Loucy (cell line): ENCODE data around the gene MARCO.
"Not testable (repeated sequence)": the region's sequence is repeated elsewhere in the genome, so short reads cannot be mapped to it uniquely, and the experiment has no call there.

ENCODE experiments used
- H2AFZ ChIP-seq: fragments of 200-600 bp; sonication (generic); 2 replicates; pipeline ENCODE4 v1.6.0; 2016; ENCODE audit warnings: antibody characterized with exemption, mild to moderate bottlenecking, low read length, moderate library complexity
- H3F3A ChIP-seq: fragments of 200-600 bp; 2 replicates; pipeline ENCODE4 v1.6.0; 2016; ENCODE audit warnings: antibody characterized with exemption, low read depth, mild to moderate bottlenecking
- H3K27me3 ChIP-seq: fragments of 200-600 bp; sonication (generic); 2 replicates; pipeline ENCODE4 v1.6.1; 2014; ENCODE audit warnings: low read length, mild to moderate bottlenecking; ENCODE audit not compliant: insufficient read depth, poor library complexity, severe bottlenecking
- H3K36me3 ChIP-seq: fragments of 200-600 bp; sonication (generic); 2 replicates; pipeline ENCODE4 v1.6.1; 2016; ENCODE audit warnings: low read length; ENCODE audit not compliant: insufficient read depth
- H3K4me1 ChIP-seq: fragments of 200-600 bp; sonication (generic); 2 replicates; pipeline ENCODE4 v1.5.1; 2014; ENCODE audit warnings: low read length, mild to moderate bottlenecking; ENCODE audit not compliant: insufficient read depth, poor library complexity, severe bottlenecking
- H3K4me2 ChIP-seq: fragments of 200-600 bp; sonication (generic); 2 replicates; pipeline ENCODE4 v1.6.0; 2014; ENCODE audit warnings: antibody characterized with exemption, low read length, low read depth, mild to moderate bottlenecking; ENCODE audit not compliant: poor library complexity, severe bottlenecking
- H3K4me3 ChIP-seq: fragments of 200-600 bp; sonication (generic); 2 replicates; pipeline ENCODE4 v1.5.1; 2014; ENCODE audit warnings: low read length, mild to moderate bottlenecking, mixed read lengths; ENCODE audit not compliant: poor library complexity, severe bottlenecking
- H3K79me2 ChIP-seq: fragments of 200-600 bp; sonication (generic); 2 replicates; pipeline ENCODE4 v1.6.1; 2014; ENCODE audit warnings: low read length; ENCODE audit not compliant: insufficient read depth
- H3K9ac ChIP-seq: fragments of 200-600 bp; sonication (generic); 2 replicates; pipeline ENCODE4 v1.6.0; 2014; ENCODE audit warnings: mild to moderate bottlenecking, low read depth, low read length, moderate library complexity; ENCODE audit not compliant: poor library complexity, severe bottlenecking
- H3K9me2 ChIP-seq: fragments of 200-600 bp; sonication (generic); replicated peaks from 2 replicates; pipeline ENCODE4 v1.6.1; 2016; ENCODE audit warnings: low read depth, low read length, mixed read lengths
- H3K9me3 ChIP-seq: fragments of 200-600 bp; sonication (generic); 2 replicates; pipeline ENCODE4 v1.6.1; 2014; ENCODE audit warnings: mild to moderate bottlenecking, antibody characterized with exemption, low read length, low read depth; ENCODE audit not compliant: insufficient read depth
- H4K20me1 ChIP-seq: fragments of 200-600 bp; sonication (generic); 2 replicates; pipeline ENCODE4 v1.6.0; 2014; ENCODE audit warnings: antibody characterized with exemption, low read length, mild to moderate bottlenecking; ENCODE audit not compliant: insufficient read depth, poor library complexity, severe bottlenecking
- CTCF ChIP-seq: fragments of 200-600 bp; sonication (generic); conservative IDR thresholded peaks from 2 replicates; pipeline ENCODE4 v1.5.1; 2014; ENCODE audit warnings: mild to moderate bottlenecking, antibody characterized with exemption, low read length
- EZH2phosphoT487 ChIP-seq: fragments of 200-600 bp; IDR thresholded peaks from 2 replicates; pipeline ENCODE4 v1.6.1; 2018; ENCODE audit warnings: antibody characterized with exemption, mild to moderate bottlenecking, moderate library complexity, borderline replicate concordance

MARCO gene

GRCh38 chr2:119028327-119029174 is 86.6 kb downstream of the MARCO start:
- H3K36me3 ChIP-seq, result no peaks in the 10 kb centered on the region
- H3K9me2 ChIP-seq, result no peaks in the 10 kb centered on the region
- H3K9me3 ChIP-seq, result no peaks in the 10 kb centered on the region
- H3K4me3 ChIP-seq, result no peak overlapping the region
- H3K9ac ChIP-seq, result no peak overlapping the region
- no peak overlapping the region for H3K4me2 ChIP-seq
- TF ChIP-seq EZH2phosphoT487, result no peak
- peak; percentile 47 for TF ChIP-seq CTCF
- no peaks in the 10 kb centered on the region for H3K4me1 ChIP-seq
- no peaks in the 10 kb centered on the region for H3K27me3 ChIP-seq
- no peak overlapping the region for H2AFZ ChIP-seq
- H3K79me2 ChIP-seq, result no peaks in the 10 kb centered on the region
- no peaks in the 10 kb centered on the region for H3F3A ChIP-seq
- no peaks in the 10 kb centered on the region for H4K20me1 ChIP-seq

- no peak overlapping the region for H3K4me2 ChIP-seq
- no peaks in the 10 kb centered on the region for H3K4me1 ChIP-seq
- H4K20me1 ChIP-seq, result no peaks in the 10 kb centered on the region
- no peaks in the 10 kb centered on the region for H3K9me3 ChIP-seq
- H3K36me3 ChIP-seq, result no peaks in the 10 kb centered on the region
- H3K9ac ChIP-seq, result no peak overlapping the region
- no peaks in the 10 kb centered on the region for H3K9me2 ChIP-seq
- no peak for TF ChIP-seq CTCF
- TF ChIP-seq EZH2phosphoT487, result no peak
- no peaks in the 10 kb centered on the region for H3F3A ChIP-seq
- no peak overlapping the region for H2AFZ ChIP-seq
- H3K4me3 ChIP-seq, result no peak overlapping the region
- H3K27me3 ChIP-seq, result no peaks in the 10 kb centered on the region
- no peaks in the 10 kb centered on the region for H3K79me2 ChIP-seq
Observed at GRCh38 chr2:119029297-119029696, 87.3 kb downstream of the MARCO start.

GRCh38 chr2:119037922-119038321 is 95.9 kb downstream of the MARCO start:
- H3K36me3 ChIP-seq, H3K27me3 ChIP-seq, H3K9me3 ChIP-seq, H3K4me2 ChIP-seq, H3K4me1 ChIP-seq, H3F3A ChIP-seq, H4K20me1 ChIP-seq, H3K4me3 ChIP-seq, H2AFZ ChIP-seq, H3K9ac ChIP-seq, H3K9me2 ChIP-seq, H3K79me2 ChIP-seq: not testable (repeated sequence)

- no peaks in the 10 kb centered on the region for H3K36me3 ChIP-seq
- no peaks in the 10 kb centered on the region for H3K9me2 ChIP-seq
- TF ChIP-seq CTCF, result no peak
- TF ChIP-seq EZH2phosphoT487, result no peak
- H2AFZ ChIP-seq, result no peak overlapping the region
- no peaks in the 10 kb centered on the region for H3K4me1 ChIP-seq
- no peak overlapping the region for H3K9ac ChIP-seq
- no peak overlapping the region for H3K4me3 ChIP-seq
- no peaks in the 10 kb centered on the region for H3K27me3 ChIP-seq
- H3K79me2 ChIP-seq, result no peaks in the 10 kb centered on the region
- no peaks in the 10 kb centered on the region for H3K9me3 ChIP-seq
- no peaks in the 10 kb centered on the region for H3F3A ChIP-seq
- H4K20me1 ChIP-seq, result no peaks in the 10 kb centered on the region
- no peak overlapping the region for H3K4me2 ChIP-seq
Observed at GRCh38 chr2:119040730-119041129, 98.7 kb downstream of the MARCO start.
